Sigmoid colon (tissue), 4 donors: ENCODE measurements around the gene SAP30.

ENCODE experiments used
- EP300 ChIP-seq, 4 donors: sonication (generic); formaldehyde crosslinking; IDR thresholded peaks; one replicate each; pipeline ENCODE4 v1.6.1; 2017; ENCODE audit warnings: antibody characterized with exemption in 4 of 4
- POLR2A ChIP-seq, 2 donors: fragments of 450-650 bp; IDR thresholded peaks; one replicate each; pipeline ENCODE4 v1.6.1; 2016; ENCODE audit warnings: antibody characterized with exemption in 2 of 2, mild to moderate bottlenecking in 2 of 2, moderate library complexity in 2 of 2
- TF ChIP-seq, protein P1 (sequence below), 4 experiments: fragments of 450-650 bp in 3 of 4; fragments of 200-600 bp in 1 of 4; IDR thresholded peaks; one replicate each; pipeline ENCODE4 v1.5.1; 2016 to 2019; ENCODE audit warnings: antibody characterized with exemption in 4 of 4, mild to moderate bottlenecking in 3 of 4, moderate library complexity in 2 of 4

GRCh38 chr4:173403051-173403450 is 32.3 kb downstream of the SAP30 start:
- TF ChIP-seq, protein P1, sequence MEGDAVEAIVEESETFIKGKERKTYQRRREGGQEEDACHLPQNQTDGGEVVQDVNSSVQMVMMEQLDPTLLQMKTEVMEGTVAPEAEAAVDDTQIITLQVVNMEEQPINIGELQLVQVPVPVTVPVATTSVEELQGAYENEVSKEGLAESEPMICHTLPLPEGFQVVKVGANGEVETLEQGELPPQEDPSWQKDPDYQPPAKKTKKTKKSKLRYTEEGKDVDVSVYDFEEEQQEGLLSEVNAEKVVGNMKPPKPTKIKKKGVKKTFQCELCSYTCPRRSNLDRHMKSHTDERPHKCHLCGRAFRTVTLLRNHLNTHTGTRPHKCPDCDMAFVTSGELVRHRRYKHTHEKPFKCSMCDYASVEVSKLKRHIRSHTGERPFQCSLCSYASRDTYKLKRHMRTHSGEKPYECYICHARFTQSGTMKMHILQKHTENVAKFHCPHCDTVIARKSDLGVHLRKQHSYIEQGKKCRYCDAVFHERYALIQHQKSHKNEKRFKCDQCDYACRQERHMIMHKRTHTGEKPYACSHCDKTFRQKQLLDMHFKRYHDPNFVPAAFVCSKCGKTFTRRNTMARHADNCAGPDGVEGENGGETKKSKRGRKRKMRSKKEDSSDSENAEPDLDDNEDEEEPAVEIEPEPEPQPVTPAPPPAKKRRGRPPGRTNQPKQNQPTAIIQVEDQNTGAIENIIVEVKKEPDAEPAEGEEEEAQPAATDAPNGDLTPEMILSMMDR (IDR thresholded peaks at IDR 0.05), result no peak
- TF ChIP-seq POLR2A (IDR thresholded peaks at IDR 0.05), result no peak
- TF ChIP-seq EP300 (IDR thresholded peaks at IDR 0.05), result no peak
